T-helper 9 cell (primary cell): ENCODE data around the gene DACT2.
"Not testable (repeated sequence)": the region's sequence is repeated elsewhere in the genome, so short reads cannot be mapped to it uniquely, and the experiment has no call there.

Experiments used
- DNase-seq: peaks from one replicate; pipeline ENCODE4 v3.0.0-alpha.2; 2020

Gene DACT2

GRCh38 chr6:168318579-168319278, 848 bp downstream of the DACT2 start:
- no peak for DNase-seq

GRCh38 chr6:168318090-168318489, 1.5 kb downstream of the DACT2 start:
- DNase-seq = no peak

- no peak for DNase-seq
Observed at GRCh38 chr6:168315596-168315995, 4.0 kb downstream of the DACT2 start.

GRCh38 chr6:168314948-168315347, 4.6 kb downstream of the DACT2 start:
- DNase-seq = no peak

DNA sequence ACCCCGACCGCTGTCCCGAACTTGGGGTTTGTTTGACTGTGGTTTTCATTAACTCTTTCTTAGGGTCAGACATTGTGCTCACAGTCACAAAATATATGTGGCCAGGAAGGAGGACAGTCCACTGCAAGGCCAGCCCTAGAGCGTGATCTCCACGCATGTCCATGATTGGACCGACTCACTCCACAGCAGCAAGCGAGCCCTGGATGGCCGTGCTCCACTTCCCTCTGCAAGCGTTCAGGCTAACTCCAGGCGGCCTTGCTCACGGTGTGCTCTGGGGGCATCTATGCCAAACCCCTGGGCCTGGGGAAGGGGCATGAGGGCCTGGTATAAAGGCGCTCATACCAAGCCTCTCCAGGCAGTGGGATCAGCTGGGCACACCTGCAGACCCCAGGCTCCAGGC, 5.6 kb downstream of the DACT2 start:
- no peak for DNase-seq

GRCh38 chr6:168313431-168314011, 6.1 kb downstream of the DACT2 start:
- DNase-seq = no peak

DNA sequence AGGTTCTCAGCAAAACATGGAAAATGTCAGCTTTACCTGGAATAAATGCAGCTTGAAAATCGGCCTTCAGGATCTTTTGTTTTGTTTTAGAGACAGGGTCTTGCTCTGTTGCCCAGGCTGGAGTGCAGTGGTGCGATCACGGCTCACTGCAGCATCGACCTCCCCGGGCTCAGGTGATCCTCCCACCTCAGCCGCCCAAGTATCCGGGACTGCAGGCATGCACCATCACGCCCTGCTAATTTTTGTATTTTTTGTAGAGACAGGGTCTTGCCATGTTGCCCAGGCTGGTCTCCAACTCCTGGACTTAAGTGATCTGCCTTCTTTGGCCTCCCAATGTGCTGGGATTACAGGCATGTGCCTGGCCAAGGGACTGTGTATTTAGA, 7.5 kb downstream of the DACT2 start:
- DNase-seq = not testable (repeated sequence)

DNA sequence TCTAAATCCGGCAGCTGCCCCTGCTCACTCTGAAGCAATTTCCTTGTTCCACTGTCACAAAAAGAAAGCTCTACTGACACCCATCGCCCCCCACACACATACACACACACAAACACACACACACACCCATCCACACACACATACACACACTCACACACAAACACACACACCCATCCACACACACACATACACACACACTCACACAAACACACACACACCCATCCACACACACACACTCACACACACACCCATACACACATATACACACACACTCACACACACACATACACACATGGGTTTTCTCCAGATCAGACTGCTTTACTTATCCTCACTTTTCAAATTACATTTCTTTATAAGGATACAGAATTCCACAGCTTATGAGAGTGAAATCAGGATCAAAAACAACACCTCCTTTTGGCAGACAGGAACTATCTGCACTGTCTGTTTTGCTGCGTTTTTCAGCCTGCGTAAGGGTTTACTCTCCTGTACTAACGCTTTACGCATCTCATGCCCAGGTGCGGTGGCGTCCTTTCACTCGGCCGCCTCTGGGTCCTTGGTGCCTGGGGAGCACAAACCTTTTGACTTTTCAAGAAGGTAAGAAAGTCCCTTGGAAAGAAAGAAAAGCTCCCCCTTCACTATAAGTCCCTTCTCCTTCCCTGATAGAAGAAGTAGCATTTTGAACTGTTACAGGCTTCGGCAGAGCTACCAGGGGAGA, 8.0 kb downstream of the DACT2 start:
- no peak for DNase-seq

DNA sequence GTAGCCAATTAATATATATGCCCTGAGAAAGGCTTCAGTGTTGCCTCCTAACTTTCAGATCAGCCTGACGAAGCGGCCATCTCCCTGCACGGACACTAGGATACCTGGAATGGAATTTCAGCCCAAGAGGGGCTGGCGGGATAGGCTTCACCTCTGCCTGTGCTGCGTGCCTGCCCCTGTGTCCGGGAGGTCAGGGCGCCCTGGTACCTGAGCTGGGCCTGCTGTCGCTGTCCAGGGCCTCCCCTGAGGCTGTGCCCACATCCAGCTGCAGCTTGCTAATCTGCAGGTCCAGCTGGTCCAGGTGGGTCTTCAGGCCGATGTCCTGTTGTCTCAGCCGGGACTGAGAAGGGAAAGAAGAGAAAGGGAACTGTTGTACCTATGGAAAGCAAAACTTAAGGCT, 8.6 kb downstream of the DACT2 start:
- no peak for DNase-seq

DNA sequence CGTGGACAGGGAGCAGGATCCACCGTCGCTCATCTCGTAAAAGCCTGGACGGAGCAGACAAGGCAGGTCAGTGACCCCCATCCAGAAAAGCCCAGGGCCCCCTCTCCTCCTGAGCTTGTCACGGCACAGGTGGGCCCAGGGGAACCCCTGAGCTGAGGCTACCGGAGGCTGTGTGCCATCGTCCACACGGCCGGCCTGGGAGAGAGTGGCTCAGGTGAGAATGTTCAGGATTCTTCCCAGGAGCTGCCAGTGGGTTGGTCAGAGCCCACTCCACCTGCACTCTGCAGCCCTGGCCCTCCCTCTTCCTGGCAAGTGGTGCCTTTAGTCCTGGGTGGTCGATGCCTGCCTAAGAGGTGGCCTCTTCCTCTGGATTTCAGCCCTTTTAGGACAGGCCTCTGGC, 9.2 kb downstream of the DACT2 start:
- DNase-seq = no peak

- DNase-seq = no peak
Observed at GRCh38 chr6:168309997-168310396, 9.6 kb downstream of the DACT2 start.

GRCh38 chr6:168309183-168309582, 10.4 kb downstream of the DACT2 start:
- no peak for DNase-seq

DNA sequence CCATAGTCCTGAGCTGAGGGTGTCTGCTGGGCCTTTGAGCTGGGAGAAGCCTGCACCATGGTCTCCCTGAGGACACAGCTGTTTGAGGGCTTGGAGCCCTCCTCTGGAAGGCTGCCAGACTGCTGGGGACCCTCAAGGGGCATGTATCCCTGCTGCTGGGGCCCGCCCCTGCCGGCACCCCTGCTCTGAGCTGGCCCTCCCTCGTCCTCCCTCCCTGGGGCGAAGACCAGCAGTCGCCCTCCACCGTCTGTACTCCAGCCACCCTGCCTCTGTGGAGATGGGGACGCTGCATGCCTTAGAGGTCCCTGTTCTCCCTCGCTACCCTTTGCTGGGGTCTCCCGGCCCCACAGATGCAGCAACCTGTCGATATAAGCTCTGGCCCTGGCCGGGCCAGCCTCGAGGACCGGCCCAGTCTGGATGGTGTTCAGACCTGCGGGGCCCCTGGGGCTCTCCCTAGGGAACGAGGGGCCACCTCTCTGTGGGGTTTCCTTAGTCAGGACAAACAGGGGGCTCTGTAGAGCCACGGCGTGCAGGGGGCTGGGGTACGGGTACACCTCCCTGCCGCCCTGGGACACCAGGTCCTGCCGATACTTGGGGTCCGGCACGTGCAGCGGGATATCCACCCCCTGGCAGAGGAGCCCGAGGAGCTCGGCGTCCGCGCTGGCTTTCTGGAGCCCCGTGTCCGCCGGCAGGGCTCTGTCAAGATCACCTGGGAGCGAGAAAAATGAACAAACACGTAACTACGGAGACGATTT, 11.0 kb downstream of the DACT2 start:
- no peak for DNase-seq

- DNase-seq = no peak
Observed at GRCh38 chr6:168307695-168308021, 11.9 kb downstream of the DACT2 start.

GRCh38 chr6:168307015-168307694, 12.4 kb downstream of the DACT2 start:
- no peak for DNase-seq

- no peak for DNase-seq
Observed at GRCh38 chr6:168305863-168306262, 13.7 kb downstream of the DACT2 start.

DNA sequence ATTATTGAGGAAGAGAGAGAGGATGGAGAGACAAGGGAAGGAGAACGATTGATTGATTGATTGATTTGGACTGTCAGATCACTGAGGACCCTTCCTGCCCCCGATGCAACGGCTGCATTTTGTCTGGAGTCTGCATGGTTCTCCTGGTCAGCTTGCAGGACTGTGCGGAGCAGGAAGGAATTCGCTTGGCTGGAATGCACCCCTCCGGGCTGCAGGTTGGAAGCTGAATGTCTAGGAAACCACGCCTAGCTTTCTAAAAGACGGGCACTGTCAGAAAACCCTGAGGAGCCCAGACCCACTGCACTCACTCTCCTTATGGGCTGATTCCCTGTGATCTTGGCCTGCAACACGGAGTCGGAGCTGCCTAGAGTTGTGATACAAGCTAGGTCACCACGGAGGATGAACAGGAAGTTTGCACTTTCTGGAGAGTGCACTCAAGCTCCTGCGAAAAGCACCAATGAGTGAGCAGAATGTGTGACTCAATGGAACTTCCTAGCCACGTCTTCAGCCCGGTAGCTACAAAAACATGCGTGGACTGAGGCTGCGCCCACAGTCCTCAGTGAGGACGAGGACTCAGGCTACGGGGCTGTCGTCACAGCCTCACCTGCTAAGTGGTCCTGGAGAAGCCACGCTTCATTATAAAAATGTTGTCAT, 14.4 kb downstream of the DACT2 start:
- DNase-seq = no peak

- no peak for DNase-seq
Observed at GRCh38 chr6:168304752-168305015, 14.9 kb downstream of the DACT2 start.

- DNase-seq = no peak
Observed at GRCh38 chr6:168303982-168304751, 15.4 kb downstream of the DACT2 start.

GRCh38 chr6:168302534-168302933, 17.0 kb downstream of the DACT2 start:
- no peak for DNase-seq

- no peak for DNase-seq
Observed at GRCh38 chr6:168301648-168302398, 17.8 kb downstream of the DACT2 start.
